Measurements from ENCODE around the gene CHI3L1. TPM values are rescaled to one million over a fixed set of nuclear protein-coding genes. Genes with fewer than 3 reads are reported as not detected.

CHI3L1 gene
- total RNA-seq, 1 experiment from 2014 or later = not detected

GRCh38 chr1:203186091-203186445, 436 bp downstream of the CHI3L1 start:
- intact Hi-C loops (cut with micrococcal nuclease) = no loop called here
- Histone ChIP-seq H3K4me3 (replicated peaks in 1 of 2; ENCODE audit: low read depth in 1 of 2, low read length in 2 of 2) (no peak overlapping the region), H3K79me2 (ENCODE audit: insufficient read depth, low read length) (no peaks in the 10 kb centered on the region), H4K20me1 (ENCODE audit: insufficient read depth) (no peaks in the 10 kb centered on the region), H3K9me3 (ENCODE audit: control insufficient read depth in 1 of 2, insufficient read depth in 1 of 2, low read depth in 1 of 2, low read length in 2 of 2) (no peaks in the 10 kb centered on the region), H3K4me1 (ENCODE audit: control insufficient read depth in 1 of 2, insufficient read depth in 2 of 2, low read length in 2 of 2) (peaks cover 0 to 24% of the 10 kb centered on the region in 2 experiments; a peak in 2 of 4 replicates), H3K27me3 (ENCODE audit: insufficient read depth, low read length) (no peaks in the 10 kb centered on the region), H3K27ac (ENCODE audit: low read depth, low read length) (no peak overlapping the region), H3K9ac (ENCODE audit: low read length) (no peak overlapping the region), H3K9me2 (ENCODE audit: insufficient read depth) (no peaks in the 10 kb centered on the region), H2AFZ (ENCODE audit: low read depth, low read length, poor library complexity, severe bottlenecking) (no peak overlapping the region), H3K4me2 (ENCODE audit: low read length) (0 out of 2 replicates have a peak overlapping the region, but pooled peaks have one; percentile 0), H3K36me3 (ENCODE audit: control insufficient read depth in 1 of 2, insufficient read depth in 2 of 2, low read length in 2 of 2) (no peaks in the 10 kb centered on the region)
- BruUV-seq (replicated peaks) = no TSS peak
- DNase-seq (ENCODE audit: low read depth, low spot score) (no peak), ATAC-seq (no peak)
- POLR2A ChIA-PET = no interaction called here
- TF ChIP-seq SP1 (IDR thresholded peaks at IDR 0.05; ENCODE audit: low read depth) (no peak), ATF3 (IDR thresholded peaks at IDR 0.05) (no peak)
- CTCF ChIA-PET = interaction anchor here (1.1 kb wide), 2 partner anchors 10 to 13 kb away, joined by 3 to 4 read pairs; partner anchors contain the start of gene MYBPH
- RAD21 ChIA-PET (ENCODE audit: low non-redundant PET in 1 of 2, low total read pairs in 2 of 2, uncharacterized antibody in 2 of 2, unreplicated experiment in 2 of 2) = no interaction called here

- Histone ChIP-seq H3K79me2 (ENCODE audit: insufficient read depth, low read length) (no peaks in the 10 kb centered on the region), H3K36me3 (ENCODE audit: control insufficient read depth in 1 of 2, insufficient read depth in 2 of 2, low read length in 2 of 2) (no peaks in the 10 kb centered on the region), H3K9ac (ENCODE audit: low read length) (no peak overlapping the region), H3K9me3 (ENCODE audit: control insufficient read depth in 1 of 2, insufficient read depth in 1 of 2, low read depth in 1 of 2, low read length in 2 of 2) (no peaks in the 10 kb centered on the region), H3K4me3 (replicated peaks in 1 of 2; ENCODE audit: low read depth in 1 of 2, low read length in 2 of 2) (no peak overlapping the region), H2AFZ (ENCODE audit: low read depth, low read length, poor library complexity, severe bottlenecking) (no peak overlapping the region), H3K4me2 (ENCODE audit: low read length) (0 out of 2 replicates have a peak overlapping the region, but pooled peaks have one; percentile 0), H3K4me1 (ENCODE audit: control insufficient read depth in 1 of 2, insufficient read depth in 2 of 2, low read length in 2 of 2) (peaks cover 0 to 24% of the 10 kb centered on the region in 2 experiments; a peak in 2 of 4 replicates), H4K20me1 (ENCODE audit: insufficient read depth) (no peaks in the 10 kb centered on the region), H3K27ac (ENCODE audit: low read depth, low read length) (no peak overlapping the region), H3K27me3 (ENCODE audit: insufficient read depth, low read length) (no peaks in the 10 kb centered on the region), H3K9me2 (ENCODE audit: insufficient read depth) (no peaks in the 10 kb centered on the region)
- no TSS peak for BruUV-seq (replicated peaks)
- ChIA-PET POLR2A (no interaction called here), RAD21 (ENCODE audit: low non-redundant PET in 1 of 2, low total read pairs in 2 of 2, uncharacterized antibody in 2 of 2, unreplicated experiment in 2 of 2) (no interaction called here), CTCF (interaction anchor here (1.1 kb wide), 2 partner anchors 10 to 13 kb away, joined by 3 to 4 read pairs; partner anchors contain the start of gene MYBPH)
- no peak for ATAC-seq
- DNase-seq (ENCODE audit: low read depth, low spot score) = no peak
- intact Hi-C loops (cut with micrococcal nuclease) = no loop called here
- no peak for TF ChIP-seq TCF7L2 (IDR thresholded peaks at IDR 0.05; ENCODE audit: borderline replicate concordance, extremely low read depth, insufficient read depth, insufficient read length)
- TF ChIP-seq POLR2A (IDR thresholded peaks at IDR 0.05; ENCODE audit: borderline replicate concordance, extremely low read depth, insufficient read depth, insufficient read length) = no peak
- TF ChIP-seq POLR2AphosphoS5 (IDR thresholded peaks at IDR 0.05; ENCODE audit: low read depth, low read length) = no peak
- no peak for TF ChIP-seq YY1 (IDR thresholded peaks at IDR 0.05; ENCODE audit: extremely low read depth, insufficient replicate concordance, low read depth, low read length)
- no peak for TF ChIP-seq ZBTB33 (IDR thresholded peaks at IDR 0.05; ENCODE audit: extremely low read depth, insufficient replicate concordance, low read length)
- TF ChIP-seq JUND (IDR thresholded peaks at IDR 0.05) = no peak
- TF ChIP-seq EZH2 (IDR thresholded peaks at IDR 0.05) = no peak
- no peak for TF ChIP-seq ELF1 (IDR thresholded peaks at IDR 0.05; ENCODE audit: borderline replicate concordance, low read depth)
- TF ChIP-seq FOSL1 (IDR thresholded peaks at IDR 0.05; ENCODE audit: low read depth) = no peak
- TF ChIP-seq REST (IDR thresholded peaks at IDR 0.05; ENCODE audit: low read depth) = no peak
- TF ChIP-seq SIN3A (IDR thresholded peaks at IDR 0.05; ENCODE audit: low read depth) = no peak
- no peak for TF ChIP-seq ZNF274 (IDR thresholded peaks at IDR 0.05; ENCODE audit: low read depth, low read length)
- TF ChIP-seq EZH2phosphoT487 (IDR thresholded peaks at IDR 0.05; ENCODE audit: borderline replicate concordance) = no peak
- TF ChIP-seq CBX3 (IDR thresholded peaks at IDR 0.05; ENCODE audit: low read depth) = no peak
- TF ChIP-seq ZFX (IDR thresholded peaks at IDR 0.05) = no peak
These were observed 919 bp downstream of the CHI3L1 start for GRCh38 chr1:203185585-203185984.
